Hematopoietic multipotent progenitor cell treated with erythropoietin and hydrocortisone succinate and interleukin-3 and kit ligand, for 4 days (in vitro differentiated cells): Measurements from ENCODE around the gene PAFAH2.

Experiments
- DNase-seq: peaks from one replicate; pipeline ENCODE4 v3.0.0-alpha.2; 2015

PAFAH2 gene

GRCh38 chr1:25926731-25927496 is 70.9 kb downstream of the PAFAH2 start:
- DNase-seq = no peak

GRCh38 chr1:25924454-25924853 is 73.4 kb downstream of the PAFAH2 start:
- peak; percentile 56 for DNase-seq

GRCh38 chr1:25922971-25923552 is 74.8 kb downstream of the PAFAH2 start:
- DNase-seq = peak; percentile 63

- DNase-seq = peak; percentile 82
These were observed 75.5 kb downstream of the PAFAH2 start for GRCh38 chr1:25922056-25922970.

GRCh38 chr1:25918615-25919014 is 79.2 kb downstream of the PAFAH2 start:
- DNase-seq = no peak

- peak; percentile 49 for DNase-seq
These were observed 79.9 kb downstream of the PAFAH2 start for GRCh38 chr1:25917996-25918395.

GRCh38 chr1:25916460-25916859 is 81.4 kb downstream of the PAFAH2 start:
- DNase-seq = no peak

GRCh38 chr1:25914074-25914995 is 83.5 kb downstream of the PAFAH2 start:
- DNase-seq = no peak

- DNase-seq = no peak
These were observed 84.7 kb downstream of the PAFAH2 start for GRCh38 chr1:25913206-25913605.

- no peak for DNase-seq
These were observed 85.6 kb downstream of the PAFAH2 start for GRCh38 chr1:25912076-25912831.

- no peak for DNase-seq
These were observed 86.7 kb downstream of the PAFAH2 start for GRCh38 chr1:25911162-25911561.
